GM12878 (cell line): Measurements from ENCODE around the gene HOXC13.

ENCODE experiments used
- CHD2 ChIP-seq: IDR thresholded peaks from 2 replicates; pipeline ENCODE4 v1.6.1; 2011; ENCODE audit warnings: low read depth, low read length, improper control_type of control experiment, borderline replicate concordance
- E2F4 ChIP-seq: IDR thresholded peaks from 2 replicates; pipeline ENCODE4 v1.6.1; 2012; ENCODE audit warnings: low read depth, low read length, improper control_type of control experiment
- EP300 ChIP-seq, 2 experiments: fragments of 150-350 bp in 1 of 2; IDR thresholded peaks; 2 replicates each; pipeline ENCODE4 v1.6.1; 2011 to 2012; ENCODE audit warnings: low read depth in 2 of 2, low read length in 2 of 2, borderline replicate concordance in 1 of 2, improper control_type of control experiment in 1 of 2, inconsistent platforms in 1 of 2; ENCODE audit not compliant: control insufficient read depth in 1 of 2
- ESRRA ChIP-seq: IDR thresholded peaks from 2 replicates; pipeline ENCODE4 v1.6.1; 2012; ENCODE audit warnings: mild to moderate bottlenecking, low read length, improper control_type of control experiment
- MXI1 ChIP-seq: fragments of 150-350 bp; IDR thresholded peaks from 2 replicates; pipeline ENCODE4 v1.6.1; 2011; ENCODE audit warnings: low read depth, mild to moderate bottlenecking, inconsistent platforms, low read length, improper control_type of control experiment
- PBX3 ChIP-seq: IDR thresholded peaks from 2 replicates; pipeline ENCODE4 v1.6.1; 2011; ENCODE audit warnings: mild to moderate bottlenecking, low read depth, low read length, moderate library complexity; ENCODE audit not compliant: insufficient replicate concordance
- POLR2AphosphoS5 ChIP-seq: IDR thresholded peaks from 2 replicates; pipeline ENCODE4 v1.6.1; 2011; ENCODE audit warnings: mild to moderate bottlenecking, low read length, inconsistent platforms
- SRF ChIP-seq, 2 experiments: IDR thresholded peaks; 2 replicates each; pipeline ENCODE4 v1.6.1; 2011; ENCODE audit warnings: low read depth in 2 of 2, low read length in 2 of 2, mild to moderate bottlenecking in 1 of 2, moderate library complexity in 1 of 2

- TF ChIP-seq ESRRA (no peak), EP300 (IDR thresholded peaks at IDR 0.05; ENCODE audit: borderline replicate concordance in 1 of 2, control insufficient read depth in 1 of 2, low read depth in 2 of 2, low read length in 2 of 2) (no peak), POLR2AphosphoS5 (no peak), PBX3 (no peak), MXI1 (no peak), E2F4 (no peak), CHD2 (no peak), SRF (IDR thresholded peaks at IDR 0.05; ENCODE audit: low read depth in 2 of 2, low read length in 2 of 2) (no peak)
Observed at GRCh38 chr12:53952335-53952694, 13.7 kb downstream of the HOXC13 start.
